ENCODE measurements around the gene PLCH1. TPM values are rescaled to one million over a fixed set of nuclear protein-coding genes. Genes with fewer than 3 reads are reported as not detected.

Gene PLCH1
- total and polyA plus RNA-seq, 2 of the 13 experiments (the other 11 are each of a cell fraction or from before 2014, with no cell fraction given), result 2.0 to 3.0 TPM

DNA sequence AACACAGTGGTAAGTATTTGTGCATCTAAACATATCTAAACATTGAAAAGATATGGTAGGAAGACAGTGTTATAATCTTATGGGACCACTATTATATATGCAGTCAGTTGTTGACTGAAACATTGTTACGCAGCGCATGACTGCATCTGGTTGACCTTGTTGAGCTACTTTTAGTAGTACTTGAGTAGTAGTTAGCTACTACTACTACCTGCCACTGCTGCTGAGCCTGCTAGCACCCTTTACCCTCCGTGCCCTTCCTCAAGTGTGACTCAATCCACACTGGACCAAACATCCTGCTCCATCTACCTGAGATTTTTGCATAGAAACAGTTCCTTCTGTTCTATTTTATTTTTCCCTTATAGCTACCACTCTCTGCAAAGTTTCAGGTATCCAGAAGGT, 327.8 kb downstream of the PLCH1 start:
- ChIA-PET CTCF (ENCODE audit: low intra/inter-chr PET ratio, low total read pairs) (no interaction called here), POLR2A (no interaction called here)
- no peak overlapping the region for H3K4me3 ChIP-seq (replicated peaks in 1 of 3; ENCODE audit: insufficient read depth in 1 of 3, low read depth in 2 of 3, low read length in 3 of 3)
- H3K27me3 ChIP-seq (ENCODE audit: control insufficient read depth in 1 of 2, insufficient read depth in 2 of 2, low read length in 2 of 2), result no peaks in the 10 kb centered on the region; a peak in 1 of 5 replicates
- BruUV-seq (replicated peaks), result no TSS peak
- H2AFZ ChIP-seq (ENCODE audit: low read length), result no peak overlapping the region
- H3K79me2 ChIP-seq (ENCODE audit: insufficient read depth, low read length), result no peaks in the 10 kb centered on the region
- ATAC-seq, result no peak
- WGBS (ENCODE audit: low lambda C conversion rate), result 67% methylated on average over 3 of the region's 3 CpGs
- TF ChIP-seq ZNF263 (CRISPR knock-in tag; IDR thresholded peaks at IDR 0.05) (no peak), SAP130 (CRISPR knock-in tag; IDR thresholded peaks at IDR 0.05; ENCODE audit: low read depth) (no peak), ZNF432 (CRISPR knock-in tag; IDR thresholded peaks at IDR 0.05; ENCODE audit: borderline replicate concordance) (no peak)
- TF ChIP-seq, protein P1, sequence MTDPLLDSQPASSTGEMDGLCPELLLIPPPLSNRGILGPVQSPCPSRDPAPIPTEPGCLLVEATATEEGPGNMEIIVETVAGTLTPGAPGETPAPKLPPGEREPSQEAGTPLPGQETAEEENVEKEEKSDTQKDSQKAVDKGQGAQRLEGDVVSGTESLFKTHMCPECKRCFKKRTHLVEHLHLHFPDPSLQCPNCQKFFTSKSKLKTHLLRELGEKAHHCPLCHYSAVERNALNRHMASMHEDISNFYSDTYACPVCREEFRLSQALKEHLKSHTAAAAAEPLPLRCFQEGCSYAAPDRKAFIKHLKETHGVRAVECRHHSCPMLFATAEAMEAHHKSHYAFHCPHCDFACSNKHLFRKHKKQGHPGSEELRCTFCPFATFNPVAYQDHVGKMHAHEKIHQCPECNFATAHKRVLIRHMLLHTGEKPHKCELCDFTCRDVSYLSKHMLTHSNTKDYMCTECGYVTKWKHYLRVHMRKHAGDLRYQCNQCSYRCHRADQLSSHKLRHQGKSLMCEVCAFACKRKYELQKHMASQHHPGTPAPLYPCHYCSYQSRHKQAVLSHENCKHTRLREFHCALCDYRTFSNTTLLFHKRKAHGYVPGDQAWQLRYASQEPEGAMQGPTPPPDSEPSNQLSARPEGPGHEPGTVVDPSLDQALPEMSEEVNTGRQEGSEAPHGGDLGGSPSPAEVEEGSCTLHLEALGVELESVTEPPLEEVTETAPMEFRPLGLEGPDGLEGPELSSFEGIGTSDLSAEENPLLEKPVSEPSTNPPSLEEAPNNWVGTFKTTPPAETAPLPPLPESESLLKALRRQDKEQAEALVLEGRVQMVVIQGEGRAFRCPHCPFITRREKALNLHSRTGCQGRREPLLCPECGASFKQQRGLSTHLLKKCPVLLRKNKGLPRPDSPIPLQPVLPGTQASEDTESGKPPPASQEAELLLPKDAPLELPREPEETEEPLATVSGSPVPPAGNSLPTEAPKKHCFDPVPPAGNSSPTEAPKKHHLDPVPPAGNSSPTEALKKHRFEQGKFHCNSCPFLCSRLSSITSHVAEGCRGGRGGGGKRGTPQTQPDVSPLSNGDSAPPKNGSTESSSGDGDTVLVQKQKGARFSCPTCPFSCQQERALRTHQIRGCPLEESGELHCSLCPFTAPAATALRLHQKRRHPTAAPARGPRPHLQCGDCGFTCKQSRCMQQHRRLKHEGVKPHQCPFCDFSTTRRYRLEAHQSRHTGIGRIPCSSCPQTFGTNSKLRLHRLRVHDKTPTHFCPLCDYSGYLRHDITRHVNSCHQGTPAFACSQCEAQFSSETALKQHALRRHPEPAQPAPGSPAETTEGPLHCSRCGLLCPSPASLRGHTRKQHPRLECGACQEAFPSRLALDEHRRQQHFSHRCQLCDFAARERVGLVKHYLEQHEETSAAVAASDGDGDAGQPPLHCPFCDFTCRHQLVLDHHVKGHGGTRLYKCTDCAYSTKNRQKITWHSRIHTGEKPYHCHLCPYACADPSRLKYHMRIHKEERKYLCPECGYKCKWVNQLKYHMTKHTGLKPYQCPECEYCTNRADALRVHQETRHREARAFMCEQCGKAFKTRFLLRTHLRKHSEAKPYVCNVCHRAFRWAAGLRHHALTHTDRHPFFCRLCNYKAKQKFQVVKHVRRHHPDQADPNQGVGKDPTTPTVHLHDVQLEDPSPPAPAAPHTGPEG (CRISPR knock-in tag; IDR thresholded peaks at IDR 0.05), result no peak
- TF ChIP-seq, protein P2, sequence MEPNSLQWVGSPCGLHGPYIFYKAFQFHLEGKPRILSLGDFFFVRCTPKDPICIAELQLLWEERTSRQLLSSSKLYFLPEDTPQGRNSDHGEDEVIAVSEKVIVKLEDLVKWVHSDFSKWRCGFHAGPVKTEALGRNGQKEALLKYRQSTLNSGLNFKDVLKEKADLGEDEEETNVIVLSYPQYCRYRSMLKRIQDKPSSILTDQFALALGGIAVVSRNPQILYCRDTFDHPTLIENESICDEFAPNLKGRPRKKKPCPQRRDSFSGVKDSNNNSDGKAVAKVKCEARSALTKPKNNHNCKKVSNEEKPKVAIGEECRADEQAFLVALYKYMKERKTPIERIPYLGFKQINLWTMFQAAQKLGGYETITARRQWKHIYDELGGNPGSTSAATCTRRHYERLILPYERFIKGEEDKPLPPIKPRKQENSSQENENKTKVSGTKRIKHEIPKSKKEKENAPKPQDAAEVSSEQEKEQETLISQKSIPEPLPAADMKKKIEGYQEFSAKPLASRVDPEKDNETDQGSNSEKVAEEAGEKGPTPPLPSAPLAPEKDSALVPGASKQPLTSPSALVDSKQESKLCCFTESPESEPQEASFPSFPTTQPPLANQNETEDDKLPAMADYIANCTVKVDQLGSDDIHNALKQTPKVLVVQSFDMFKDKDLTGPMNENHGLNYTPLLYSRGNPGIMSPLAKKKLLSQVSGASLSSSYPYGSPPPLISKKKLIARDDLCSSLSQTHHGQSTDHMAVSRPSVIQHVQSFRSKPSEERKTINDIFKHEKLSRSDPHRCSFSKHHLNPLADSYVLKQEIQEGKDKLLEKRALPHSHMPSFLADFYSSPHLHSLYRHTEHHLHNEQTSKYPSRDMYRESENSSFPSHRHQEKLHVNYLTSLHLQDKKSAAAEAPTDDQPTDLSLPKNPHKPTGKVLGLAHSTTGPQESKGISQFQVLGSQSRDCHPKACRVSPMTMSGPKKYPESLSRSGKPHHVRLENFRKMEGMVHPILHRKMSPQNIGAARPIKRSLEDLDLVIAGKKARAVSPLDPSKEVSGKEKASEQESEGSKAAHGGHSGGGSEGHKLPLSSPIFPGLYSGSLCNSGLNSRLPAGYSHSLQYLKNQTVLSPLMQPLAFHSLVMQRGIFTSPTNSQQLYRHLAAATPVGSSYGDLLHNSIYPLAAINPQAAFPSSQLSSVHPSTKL (CRISPR knock-in tag; IDR thresholded peaks at IDR 0.05), result no peak
- H3K36me3 ChIP-seq (replicated peaks in 1 of 2; ENCODE audit: control insufficient read depth in 1 of 2, insufficient read depth in 2 of 2, low read length in 2 of 2), result no peaks in the 10 kb centered on the region
- no peak for DNase-seq (ENCODE audit: low spot score)
- no peak overlapping the region for H3K27ac ChIP-seq (ENCODE audit: extremely low read length, insufficient read depth, low read length)
- intact Hi-C loops (cut with micrococcal nuclease; ENCODE audit: unreplicated experiment) (no loop called here), in situ Hi-C loops (cut with HindIII; ENCODE audit: extremely low pct_ligation_motif_present, low pct_unique_long_range_greater_than_20kb) (no loop called here)
- no peak overlapping the region for H3K4me2 ChIP-seq (ENCODE audit: low read depth, low read length)
- no peaks in the 10 kb centered on the region for H4K20me1 ChIP-seq (ENCODE audit: insufficient read depth, low read length)
- H3K4me1 ChIP-seq (ENCODE audit: insufficient read depth, low read length), result no peaks in the 10 kb centered on the region; the same call in 1 of the 2 replicates
- no peak for FAIRE-seq
- no peak overlapping the region for H3K9ac ChIP-seq (ENCODE audit: insufficient read depth, low read depth, low read length)
- H3K9me3 ChIP-seq (ENCODE audit: low read length), result no peaks in the 10 kb centered on the region

All from HepG2 (cell line).